Measurements from ENCODE around the gene CAPN5. TPM values are rescaled to one million over a fixed set of nuclear protein-coding genes. Genes with fewer than 3 reads are reported as not detected.

Gene CAPN5
- total and polyA plus RNA-seq, 2 of the 8 experiments (the other 6 are each of a cell fraction or from before 2014, with no cell fraction given): 21.5 to 22.4 TPM

GRCh38 chr11:77159219-77159936 is 92.6 kb downstream of the CAPN5 start (continued):
- TF ChIP-seq CHD7 (IDR thresholded peaks at IDR 0.05; ENCODE audit: insufficient replicate concordance, low read length) (no peak), PHF8 (conservative IDR thresholded peaks at IDR 0.05; ENCODE audit: low read depth, low read length) (no peak), EGR1 (IDR thresholded peaks at IDR 0.05; ENCODE audit: borderline replicate concordance, low read depth, low read length) (no peak), EP300 (IDR thresholded peaks at IDR 0.05; ENCODE audit: borderline replicate concordance in 1 of 2, low read depth in 2 of 2, low read length in 2 of 2) (no peak), CBX8 (IDR thresholded peaks at IDR 0.05; ENCODE audit: borderline replicate concordance, low read depth, low read length) (no peak), KDM1A (IDR thresholded peaks at IDR 0.05; ENCODE audit: borderline replicate concordance, low read length) (no peak), FOSL1 (IDR thresholded peaks at IDR 0.05; ENCODE audit: insufficient read depth, low read depth, low read length) (no peak), CBX5 (IDR thresholded peaks at IDR 0.05; ENCODE audit: low read depth, low read length) (no peak)
